WTC11 (cell line): ENCODE measurements around the gene VIPR2.

ENCODE experiments used
- CBFB ChIP-seq: sonication (generic); formaldehyde crosslinking; IDR thresholded peaks from 2 replicates; pipeline ENCODE4 v1.8.1; 2022; ENCODE audit warnings: mild to moderate bottlenecking, low read depth, missing genetic modification reagents
- RELA ChIP-seq: sonication (generic); formaldehyde crosslinking; IDR thresholded peaks from 2 replicates; pipeline ENCODE4 v1.8.1; 2022; ENCODE audit warnings: missing genetic modification reagents, mild to moderate bottlenecking, borderline replicate concordance
- SP1 ChIP-seq: sonication (generic); formaldehyde crosslinking; conservative IDR thresholded peaks from 2 replicates; pipeline ENCODE4 v1.8.1; 2022; ENCODE audit warnings: missing genetic modification reagents
- TP53 ChIP-seq: sonication (generic); formaldehyde crosslinking; IDR thresholded peaks from 2 replicates; pipeline ENCODE4 v1.8.1; 2023; ENCODE audit warnings: mild to moderate bottlenecking, missing genetic modification reagents
- ZNF219 ChIP-seq: sonication (generic); formaldehyde crosslinking; IDR thresholded peaks from 2 replicates; pipeline ENCODE4 v1.8.0; 2023; ENCODE audit warnings: missing genetic modification reagents, mild to moderate bottlenecking, borderline replicate concordance
- TF ChIP-seq, protein P1 (sequence below): fragments of 200-600 bp; IDR thresholded peaks from 2 replicates; pipeline ENCODE4 v1.8.0; 2022; ENCODE audit warnings: antibody characterized with exemption
- TF ChIP-seq, protein P2 (sequence below): sonication (generic); formaldehyde crosslinking; IDR thresholded peaks from 2 replicates; pipeline ENCODE4 v1.8.1; 2023; ENCODE audit warnings: mild to moderate bottlenecking, missing genetic modification reagents

DNA sequence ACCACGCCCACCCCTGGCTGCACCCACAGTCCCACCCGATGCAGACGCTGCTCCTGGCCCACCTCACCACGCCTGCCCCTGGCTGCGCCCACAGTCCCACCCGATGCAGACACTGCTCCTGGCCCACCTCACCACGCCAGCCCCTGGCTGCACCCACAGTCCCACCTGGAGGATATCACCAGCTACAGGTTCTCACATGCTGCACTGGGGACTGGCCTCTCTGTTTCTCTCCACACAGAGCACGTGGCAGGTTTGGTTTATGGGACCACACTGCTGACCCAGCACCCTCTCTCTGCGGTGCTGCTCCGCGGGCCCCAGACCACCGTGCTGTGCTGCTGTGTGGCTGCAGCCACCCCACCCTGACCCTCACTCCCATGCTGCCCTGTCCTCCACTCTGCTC lies 120.9 kb downstream of the VIPR2 start:
- TF ChIP-seq RELA (CRISPR knock-in tag): no peak
- TF ChIP-seq CBFB (CRISPR knock-in tag): no peak
- TF ChIP-seq, protein P1, sequence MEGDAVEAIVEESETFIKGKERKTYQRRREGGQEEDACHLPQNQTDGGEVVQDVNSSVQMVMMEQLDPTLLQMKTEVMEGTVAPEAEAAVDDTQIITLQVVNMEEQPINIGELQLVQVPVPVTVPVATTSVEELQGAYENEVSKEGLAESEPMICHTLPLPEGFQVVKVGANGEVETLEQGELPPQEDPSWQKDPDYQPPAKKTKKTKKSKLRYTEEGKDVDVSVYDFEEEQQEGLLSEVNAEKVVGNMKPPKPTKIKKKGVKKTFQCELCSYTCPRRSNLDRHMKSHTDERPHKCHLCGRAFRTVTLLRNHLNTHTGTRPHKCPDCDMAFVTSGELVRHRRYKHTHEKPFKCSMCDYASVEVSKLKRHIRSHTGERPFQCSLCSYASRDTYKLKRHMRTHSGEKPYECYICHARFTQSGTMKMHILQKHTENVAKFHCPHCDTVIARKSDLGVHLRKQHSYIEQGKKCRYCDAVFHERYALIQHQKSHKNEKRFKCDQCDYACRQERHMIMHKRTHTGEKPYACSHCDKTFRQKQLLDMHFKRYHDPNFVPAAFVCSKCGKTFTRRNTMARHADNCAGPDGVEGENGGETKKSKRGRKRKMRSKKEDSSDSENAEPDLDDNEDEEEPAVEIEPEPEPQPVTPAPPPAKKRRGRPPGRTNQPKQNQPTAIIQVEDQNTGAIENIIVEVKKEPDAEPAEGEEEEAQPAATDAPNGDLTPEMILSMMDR: no peak
- TF ChIP-seq, protein P2, sequence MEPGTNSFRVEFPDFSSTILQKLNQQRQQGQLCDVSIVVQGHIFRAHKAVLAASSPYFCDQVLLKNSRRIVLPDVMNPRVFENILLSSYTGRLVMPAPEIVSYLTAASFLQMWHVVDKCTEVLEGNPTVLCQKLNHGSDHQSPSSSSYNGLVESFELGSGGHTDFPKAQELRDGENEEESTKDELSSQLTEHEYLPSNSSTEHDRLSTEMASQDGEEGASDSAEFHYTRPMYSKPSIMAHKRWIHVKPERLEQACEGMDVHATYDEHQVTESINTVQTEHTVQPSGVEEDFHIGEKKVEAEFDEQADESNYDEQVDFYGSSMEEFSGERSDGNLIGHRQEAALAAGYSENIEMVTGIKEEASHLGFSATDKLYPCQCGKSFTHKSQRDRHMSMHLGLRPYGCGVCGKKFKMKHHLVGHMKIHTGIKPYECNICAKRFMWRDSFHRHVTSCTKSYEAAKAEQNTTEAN: no peak
- no peak for TF ChIP-seq TP53
- no peak for TF ChIP-seq ZNF219 (CRISPR knock-in tag)
- no peak for TF ChIP-seq SP1
